ENCODE measurements around the gene LLCFC1.

The LLCFC1 gene

GRCh38 chr7:142932386-142933091 lies 6.7 kb upstream of the LLCFC1 start:
- Histone ChIP-seq H3K36me3 (ENCODE audit: insufficient read depth, low read length) (no peaks in the 10 kb centered on the region), H3K9ac (ENCODE audit: low read depth, low read length) (no peak overlapping the region), H3K4me2 (ENCODE audit: insufficient read depth, low read length) (no peak overlapping the region), H3K9me3 (ENCODE audit: insufficient read depth, low read length, severe bottlenecking) (no peaks in the 10 kb centered on the region), H2AFZ (ENCODE audit: low read depth, low read length) (no peak overlapping the region), H3K27ac (ENCODE audit: low read length) (no peak overlapping the region), H3K4me1 (ENCODE audit: insufficient read depth, low read length) (no peaks in the 10 kb centered on the region), H4K20me1 (ENCODE audit: insufficient read depth, low read length) (no peaks in the 10 kb centered on the region), H3K4me3 (ENCODE audit: low read depth in 1 of 2, low read length in 2 of 2) (no peak overlapping the region), H3K27me3 (ENCODE audit: insufficient read depth, low read length, poor library complexity) (no peaks in the 10 kb centered on the region), H3K79me2 (ENCODE audit: insufficient read depth, low read length) (no peaks in the 10 kb centered on the region)
- ATAC-seq (ENCODE audit: insufficient read depth, low read depth) (0 out of 3 replicates have a peak, but pooled peaks have one; percentile 9), DNase-seq (no peak)
- no peak for TF ChIP-seq EZH2 (IDR thresholded peaks at IDR 0.05; ENCODE audit: borderline replicate concordance, low read depth, low read length, severe bottlenecking)
- TF ChIP-seq, protein P1, sequence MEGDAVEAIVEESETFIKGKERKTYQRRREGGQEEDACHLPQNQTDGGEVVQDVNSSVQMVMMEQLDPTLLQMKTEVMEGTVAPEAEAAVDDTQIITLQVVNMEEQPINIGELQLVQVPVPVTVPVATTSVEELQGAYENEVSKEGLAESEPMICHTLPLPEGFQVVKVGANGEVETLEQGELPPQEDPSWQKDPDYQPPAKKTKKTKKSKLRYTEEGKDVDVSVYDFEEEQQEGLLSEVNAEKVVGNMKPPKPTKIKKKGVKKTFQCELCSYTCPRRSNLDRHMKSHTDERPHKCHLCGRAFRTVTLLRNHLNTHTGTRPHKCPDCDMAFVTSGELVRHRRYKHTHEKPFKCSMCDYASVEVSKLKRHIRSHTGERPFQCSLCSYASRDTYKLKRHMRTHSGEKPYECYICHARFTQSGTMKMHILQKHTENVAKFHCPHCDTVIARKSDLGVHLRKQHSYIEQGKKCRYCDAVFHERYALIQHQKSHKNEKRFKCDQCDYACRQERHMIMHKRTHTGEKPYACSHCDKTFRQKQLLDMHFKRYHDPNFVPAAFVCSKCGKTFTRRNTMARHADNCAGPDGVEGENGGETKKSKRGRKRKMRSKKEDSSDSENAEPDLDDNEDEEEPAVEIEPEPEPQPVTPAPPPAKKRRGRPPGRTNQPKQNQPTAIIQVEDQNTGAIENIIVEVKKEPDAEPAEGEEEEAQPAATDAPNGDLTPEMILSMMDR (IDR thresholded peaks at IDR 0.05; ENCODE audit: borderline replicate concordance, extremely low read depth, low read length, poor library complexity, severe bottlenecking), result no peak

GRCh38 chr7:142933092-142933475 lies 6.2 kb upstream of the LLCFC1 start:
- H3K9me3 ChIP-seq (ENCODE audit: insufficient read depth, low read length, severe bottlenecking), result no peaks in the 10 kb centered on the region
- no peak overlapping the region for H2AFZ ChIP-seq (ENCODE audit: low read depth, low read length)
- no peaks in the 10 kb centered on the region for H3K27me3 ChIP-seq (ENCODE audit: insufficient read depth, low read length, poor library complexity)
- ATAC-seq (ENCODE audit: insufficient read depth, low read depth) (0 out of 3 replicates have a peak, but pooled peaks have one; percentile 42), DNase-seq (no peak)
- H3K36me3 ChIP-seq (ENCODE audit: insufficient read depth, low read length), result no peaks in the 10 kb centered on the region
- TF ChIP-seq, protein P1 (IDR thresholded peaks at IDR 0.05; ENCODE audit: borderline replicate concordance, extremely low read depth, low read length, poor library complexity, severe bottlenecking), result no peak
- no peak for TF ChIP-seq EZH2 (IDR thresholded peaks at IDR 0.05; ENCODE audit: borderline replicate concordance, low read depth, low read length, severe bottlenecking)
- no peak overlapping the region for H3K4me3 ChIP-seq (ENCODE audit: low read depth in 1 of 2, low read length in 2 of 2)
- no peaks in the 10 kb centered on the region for H4K20me1 ChIP-seq (ENCODE audit: insufficient read depth, low read length)
- no peak overlapping the region for H3K27ac ChIP-seq (ENCODE audit: low read length)
- no peak overlapping the region for H3K4me2 ChIP-seq (ENCODE audit: insufficient read depth, low read length)
- H3K9ac ChIP-seq (ENCODE audit: low read depth, low read length), result no peak overlapping the region
- H3K79me2 ChIP-seq (ENCODE audit: insufficient read depth, low read length), result no peaks in the 10 kb centered on the region
- H3K4me1 ChIP-seq (ENCODE audit: insufficient read depth, low read length), result no peaks in the 10 kb centered on the region

GRCh38 chr7:142933624-142934023 lies 5.7 kb upstream of the LLCFC1 start, which contains the start of gene TRPV5:
Gene TRPV5, minus strand, starts transcription at chr7:142933746. Its CDS starts 287 bp downstream, at chr7:142933459.
- no peaks in the 10 kb centered on the region for H3K36me3 ChIP-seq (ENCODE audit: insufficient read depth, low read length)
- no peak for DNase-seq
- no peaks in the 10 kb centered on the region for H3K9me3 ChIP-seq (ENCODE audit: insufficient read depth, low read length, severe bottlenecking)
- H4K20me1 ChIP-seq (ENCODE audit: insufficient read depth, low read length), result no peaks in the 10 kb centered on the region
- ATAC-seq (ENCODE audit: insufficient read depth, low read depth), result no peak
- no peaks in the 10 kb centered on the region for H3K27me3 ChIP-seq (ENCODE audit: insufficient read depth, low read length, poor library complexity)
- H3K4me1 ChIP-seq (ENCODE audit: insufficient read depth, low read length), result no peaks in the 10 kb centered on the region
- no peak within 1 kb of the TSS for H3K4me2 ChIP-seq (ENCODE audit: insufficient read depth, low read length)
- no peak within 1 kb of the TSS for H3K27ac ChIP-seq (ENCODE audit: low read length)
- no peak for TF ChIP-seq EZH2 (IDR thresholded peaks at IDR 0.05; ENCODE audit: borderline replicate concordance, low read depth, low read length, severe bottlenecking)
- TF ChIP-seq, protein P1 (IDR thresholded peaks at IDR 0.05; ENCODE audit: borderline replicate concordance, extremely low read depth, low read length, poor library complexity, severe bottlenecking), result no peak
- H2AFZ ChIP-seq (ENCODE audit: low read depth, low read length), result no peak within 1 kb of the TSS
- no peaks in the 10 kb centered on the region for H3K79me2 ChIP-seq (ENCODE audit: insufficient read depth, low read length)
- no peak within 1 kb of the TSS for H3K9ac ChIP-seq (ENCODE audit: low read depth, low read length)
- no peak within 1 kb of the TSS for H3K4me3 ChIP-seq (ENCODE audit: low read depth in 1 of 2, low read length in 2 of 2)

Measured in DND-41 (cell line).